DMS114 treated with DMSO at 0.1 percent for 48 hours (cell line): Measurements from ENCODE around the gene TBL3.
"Not testable (repeated sequence)": the region's sequence is repeated elsewhere in the genome, so short reads cannot be mapped to it uniquely, and the experiment has no call there.

Source experiments
- DNase-seq: peaks from one replicate; lab custom pipeline; 2025; ENCODE audit not compliant: unreplicated experiment; lab: John Stamatoyannopoulos, UW

The TBL3 gene

GRCh38 chr16:1998852-1999801 is 27.3 kb downstream of the TBL3 start:
- no peak for DNase-seq

GRCh38 chr16:1999866-2000514 is 28.1 kb downstream of the TBL3 start:
- DNase-seq, result no peak

- no peak for DNase-seq
Measured at GRCh38 chr16:2001035-2001434, 29.2 kb downstream of the TBL3 start.

DNA sequence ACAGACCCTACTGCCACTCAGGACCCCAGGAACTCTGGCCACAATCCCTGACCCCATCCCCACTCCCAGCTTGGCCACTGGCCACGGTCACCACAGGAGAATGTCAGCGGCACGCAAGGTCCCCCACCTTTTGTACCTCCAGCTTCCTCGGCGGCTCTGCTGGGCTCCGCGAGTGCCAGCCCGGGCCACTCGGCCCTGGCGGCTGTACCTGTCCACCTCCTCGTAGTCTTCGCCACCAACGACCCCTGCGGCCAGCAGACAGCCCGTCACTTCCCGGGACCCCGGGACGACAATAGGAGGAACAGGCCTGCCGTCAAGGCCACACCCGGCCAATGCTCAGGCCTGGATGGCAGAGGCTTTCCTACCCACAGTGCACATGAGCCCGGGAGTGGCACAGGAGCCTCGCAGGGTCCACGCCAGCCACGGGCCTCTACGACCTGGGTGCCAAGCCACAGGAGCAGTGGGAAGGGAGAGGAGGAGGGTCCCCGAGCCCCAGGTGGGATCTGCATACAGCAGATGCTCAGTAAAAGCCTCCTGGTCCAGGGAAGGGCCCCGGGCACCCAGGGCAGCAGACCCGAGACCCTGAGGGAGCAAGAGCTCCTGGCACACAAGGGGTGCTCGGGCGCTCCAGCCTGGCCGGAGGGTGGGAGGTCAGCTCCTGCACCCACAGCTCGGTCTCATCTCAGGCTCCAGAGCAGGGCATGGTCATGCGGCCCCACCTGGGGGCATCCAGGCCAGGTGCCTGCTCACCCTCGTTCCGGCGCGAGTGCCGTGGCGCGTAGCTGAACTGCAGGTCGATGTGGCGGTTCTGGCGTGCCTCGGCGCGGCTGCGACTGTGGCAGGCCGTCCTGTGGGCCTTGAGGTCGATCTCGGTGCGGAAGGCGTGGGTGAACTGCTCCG is 29.9 kb downstream of the TBL3 start:
- no peak for DNase-seq

- no peak for DNase-seq
Measured at GRCh38 chr16:2002406-2003230, 30.8 kb downstream of the TBL3 start.

GRCh38 chr16:2003231-2003826 is 31.5 kb downstream of the TBL3 start:
- DNase-seq, result no peak

DNA sequence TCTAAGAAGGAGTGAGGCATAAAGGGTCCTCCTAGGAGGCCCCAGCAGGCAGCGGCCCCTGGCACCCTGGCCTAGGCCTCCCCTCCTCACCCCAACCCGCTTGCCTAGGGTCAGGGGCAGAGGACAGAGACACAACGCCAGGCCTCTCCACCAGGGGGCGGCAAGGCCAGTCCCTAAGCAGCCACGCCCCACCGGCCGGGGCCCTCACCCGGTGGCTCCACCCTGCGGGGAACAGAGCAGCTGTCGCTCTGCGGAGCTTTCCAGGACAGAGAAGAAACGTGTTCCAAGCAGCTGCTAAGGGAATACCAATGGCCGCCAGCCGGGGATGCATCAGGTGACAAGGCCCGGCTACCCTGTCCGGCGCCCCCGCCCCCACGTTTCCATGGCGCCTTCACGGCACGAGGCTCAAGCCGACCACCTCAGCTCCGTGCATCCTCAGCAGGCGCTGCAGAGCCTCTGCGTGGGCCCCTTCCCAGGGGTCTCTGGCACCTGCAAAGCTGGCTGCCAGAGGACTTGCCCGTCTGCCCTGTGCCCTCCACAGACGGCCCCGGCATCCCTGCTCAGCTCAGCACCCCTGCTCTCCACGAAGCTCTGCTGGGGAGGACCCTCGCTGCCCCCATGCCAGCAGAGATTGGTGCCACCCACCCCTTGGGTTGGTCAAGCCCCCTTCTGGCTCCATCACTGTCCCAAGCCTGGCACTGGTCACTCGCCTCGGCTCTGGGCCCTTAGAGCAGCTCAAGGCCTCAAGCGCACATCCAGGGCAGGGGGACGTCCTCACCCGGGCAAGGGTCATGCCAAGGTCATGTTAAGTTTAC is 32.2 kb downstream of the TBL3 start:
- peak; percentile 59 for DNase-seq

GRCh38 chr16:2004795-2005517 is 33.1 kb downstream of the TBL3 start:
- DNase-seq, result no peak

DNA sequence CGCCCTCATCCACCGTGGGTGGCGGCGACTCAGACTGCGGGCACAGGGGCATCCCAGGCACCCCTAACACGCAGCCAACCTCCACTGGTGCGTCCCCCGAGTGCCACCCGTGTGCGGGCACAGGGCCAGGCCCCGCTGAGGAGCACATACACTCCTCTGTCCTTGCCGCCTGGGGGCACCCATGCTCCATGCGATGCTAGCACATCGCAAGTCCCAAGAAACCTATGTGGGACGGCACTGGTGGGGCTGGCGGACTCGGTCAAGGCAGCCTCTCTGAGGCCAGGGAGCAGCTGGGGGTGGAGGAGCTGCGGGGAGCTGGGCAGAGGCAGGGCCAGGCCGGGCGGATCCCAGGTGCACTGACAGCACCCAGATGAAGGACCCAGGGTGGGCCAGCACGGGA is 33.8 kb downstream of the TBL3 start:
- DNase-seq, result no peak

GRCh38 chr16:2006317-2006716 is 34.5 kb downstream of the TBL3 start:
- no peak for DNase-seq

DNA sequence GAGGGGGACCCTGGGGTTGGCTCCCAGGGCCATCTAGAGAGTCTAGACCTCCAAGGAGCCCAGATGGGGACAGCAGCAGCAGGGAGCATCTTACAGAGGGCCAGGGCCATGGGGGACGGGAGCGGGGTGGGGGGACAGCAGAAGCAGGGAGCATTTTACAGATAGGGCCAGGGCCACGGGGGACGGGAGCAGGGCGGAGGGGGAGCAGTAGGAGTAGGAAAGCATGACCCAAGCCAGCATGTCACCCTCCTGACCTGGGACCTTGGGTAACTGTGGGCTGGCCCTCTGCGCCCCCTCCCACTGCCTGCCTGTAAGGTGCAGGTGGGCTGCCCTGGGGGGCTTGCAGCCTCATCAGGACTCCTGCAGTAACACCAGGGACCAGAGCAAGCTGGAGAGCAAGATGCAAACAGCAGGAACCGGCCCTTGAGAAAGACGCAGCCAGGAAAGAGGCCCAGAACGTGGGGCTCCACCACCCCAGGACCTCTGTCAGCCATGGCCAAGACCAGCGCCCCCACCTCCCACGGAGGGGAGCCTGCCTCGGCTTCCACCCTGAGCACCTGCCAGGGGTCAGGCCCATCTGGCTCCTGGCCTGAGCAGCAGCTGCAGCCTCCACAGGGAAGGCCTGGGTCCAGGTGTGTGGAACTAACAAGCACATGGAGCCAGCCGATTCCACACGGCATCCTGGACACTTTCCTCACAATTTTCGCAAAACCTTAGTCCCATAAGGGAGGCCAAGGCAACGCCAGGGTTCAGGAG is 35.4 kb downstream of the TBL3 start:
- no peak for DNase-seq

DNA sequence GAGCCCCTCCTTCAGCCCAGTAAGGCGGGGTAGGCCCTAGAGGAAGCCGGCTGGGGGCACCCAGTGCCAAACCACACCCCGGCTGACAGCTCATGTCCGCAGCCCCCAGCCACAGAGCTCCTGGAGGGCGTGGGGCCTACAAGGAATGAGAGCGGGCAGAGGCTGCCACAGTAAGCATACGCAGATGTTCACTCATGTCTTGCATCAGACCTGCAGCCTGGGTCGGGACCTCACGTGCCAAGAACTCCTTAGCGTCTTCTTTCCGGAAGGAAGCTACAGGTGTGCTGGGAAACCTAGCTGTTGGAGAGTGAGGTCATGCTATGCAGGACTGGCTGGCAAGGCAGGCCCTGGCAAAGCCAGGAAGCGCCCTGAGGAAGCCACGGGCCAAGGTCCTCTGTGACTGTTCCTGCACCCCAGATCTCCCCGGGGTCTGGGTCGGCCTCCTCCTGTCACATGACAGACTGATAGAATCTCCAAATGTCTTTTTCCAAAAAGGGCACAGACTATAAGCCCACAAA is 36.2 kb downstream of the TBL3 start:
- DNase-seq, result no peak

DNA sequence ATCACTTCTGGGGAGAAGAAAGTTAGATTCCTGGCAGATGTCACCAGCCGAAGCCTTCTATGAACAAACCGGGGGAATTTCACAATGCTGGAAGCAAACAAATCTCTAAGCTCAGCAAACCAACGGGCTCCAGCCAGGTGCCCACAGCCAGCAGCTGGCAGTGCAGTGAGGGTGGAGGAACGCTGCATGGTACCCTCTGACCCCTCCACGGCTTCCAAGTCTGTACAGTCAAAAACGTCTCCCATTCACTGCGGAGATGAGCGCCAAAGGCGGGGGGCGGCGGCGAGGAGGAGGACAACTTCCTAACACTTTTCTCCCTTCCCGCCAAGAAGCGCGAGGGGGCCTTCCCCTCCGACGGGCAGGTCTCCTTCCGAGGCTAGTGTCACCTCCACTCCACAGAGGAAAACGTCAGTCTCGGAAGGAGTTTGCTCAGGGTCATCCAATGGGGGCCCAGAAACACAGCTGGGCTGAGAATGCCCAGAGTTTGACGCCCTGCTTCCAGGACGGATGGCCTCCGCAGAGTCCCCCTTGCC is 36.8 kb downstream of the TBL3 start:
- no peak for DNase-seq

DNA sequence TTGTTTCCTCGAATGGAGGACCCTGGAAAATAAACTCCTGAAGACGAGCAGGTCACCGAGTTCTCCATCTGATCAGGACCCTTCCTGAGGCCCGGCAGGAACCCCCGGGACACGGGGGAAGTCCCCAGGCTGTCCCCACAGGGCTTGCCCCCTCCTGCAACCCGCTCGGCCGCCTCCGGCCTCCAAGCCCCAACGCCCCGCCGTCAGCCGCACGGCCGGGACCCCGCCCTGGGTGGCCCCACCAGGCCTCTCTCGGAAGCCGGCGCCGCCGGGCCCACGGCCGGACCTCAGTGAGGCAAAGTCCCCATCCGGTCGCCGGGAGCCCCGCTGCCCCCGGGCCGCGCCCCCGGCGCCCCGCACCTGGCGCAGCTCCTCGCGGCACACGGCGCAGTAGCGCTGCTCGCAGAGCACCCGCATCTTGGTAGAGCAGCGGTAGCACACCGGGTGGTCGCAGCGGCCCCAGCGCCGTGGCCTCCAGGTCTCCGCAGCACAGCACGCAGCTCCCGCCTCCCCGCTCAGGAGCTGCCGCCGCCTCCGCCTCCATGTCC is 37.4 kb downstream of the TBL3 start:
- DNase-seq, result no peak

GRCh38 chr16:2009791-2010510 is 38.1 kb downstream of the TBL3 start, which contains the start of gene ZNF598:
ZNF598 (minus strand) TSS chr16:2009821.
- peak; percentile 50 for DNase-seq

DNA sequence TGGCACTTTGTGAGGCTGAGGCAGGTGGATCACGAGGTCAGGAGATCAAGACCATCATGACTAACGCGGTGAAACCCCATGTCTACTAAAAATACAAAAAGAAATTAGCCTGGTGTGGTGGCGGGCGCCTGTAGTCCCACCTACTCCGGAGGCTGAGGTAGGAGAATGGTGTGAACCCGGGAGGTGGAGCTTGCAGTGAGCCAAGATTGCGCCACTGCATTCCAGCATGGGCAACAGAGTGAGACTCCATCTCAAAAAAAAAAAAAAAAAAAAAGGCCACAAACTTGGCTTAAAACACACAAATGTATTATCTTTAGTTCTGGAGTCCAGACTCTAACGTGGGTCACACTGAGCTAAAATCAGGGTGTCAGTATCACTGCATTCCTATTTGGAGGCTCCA is 39.9 kb downstream of the TBL3 start:
- DNase-seq, result not testable (repeated sequence)
